ENCODE results near the gene SMARCA4. TPM values are rescaled to one million over a fixed set of nuclear protein-coding genes. Genes with fewer than 3 reads are reported as not detected.

The SMARCA4 gene
- total RNA-seq, 4 donors from 2014 or later: 48.0 to 78.2 (median 53.9) TPM

- intact Hi-C loops (cut with DNase I): no loop called here
- TF ChIP-seq POLR2AphosphoS5 (IDR thresholded peaks at IDR 0.05): no peak
- no peak for TF ChIP-seq POLR2A (IDR thresholded peaks at IDR 0.05; ENCODE audit: low read depth)
- TF ChIP-seq EP300 (IDR thresholded peaks at IDR 0.05): no peak
- TF ChIP-seq CTCF (IDR thresholded peaks at IDR 0.05): no peak
- WGBS: 79% methylated on average over 8 of the region's 19 CpGs
- H3K4me1 ChIP-seq: no peaks in the 10 kb centered on the region
- no peak overlapping the region for H3K27ac ChIP-seq (replicated peaks in 1 of 4)
- peaks cover 23 to 97% (median 90%) of the 10 kb centered on the region in 4 donors for H3K36me3 ChIP-seq
- H3K4me3 ChIP-seq: no peak overlapping the region
- DNase-seq (ENCODE audit: extremely low spot score): no peak
- H3K9me3 ChIP-seq: no peaks in the 10 kb centered on the region
- no peaks in the 10 kb centered on the region for H3K27me3 ChIP-seq
Measured at GRCh38 chr19:10915130-10916091, 45.4 kb upstream of the SMARCA4 start.

- WGBS: 83% methylated on average over 2 of the region's 6 CpGs
- H3K9me3 ChIP-seq: no peaks in the 10 kb centered on the region
- no peak for TF ChIP-seq POLR2A (IDR thresholded peaks at IDR 0.05; ENCODE audit: low read depth)
- intact Hi-C loops (cut with DNase I): no loop called here
- H3K4me3 ChIP-seq: no peak overlapping the region
- H3K36me3 ChIP-seq: peaks cover 28 to 97% (median 89%) of the 10 kb centered on the region in 4 donors
- no peaks in the 10 kb centered on the region for H3K4me1 ChIP-seq
- H3K27me3 ChIP-seq: no peaks in the 10 kb centered on the region
- H3K27ac ChIP-seq (replicated peaks in 1 of 4): no peak overlapping the region
- no peak for DNase-seq (ENCODE audit: extremely low spot score)
Measured at GRCh38 chr19:10916602-10917001, 44.2 kb upstream of the SMARCA4 start.

- no peak overlapping the region for H3K27ac ChIP-seq (replicated peaks in 1 of 4)
Measured at GRCh38 chr19:10918359-10918758, 42.5 kb upstream of the SMARCA4 start.

GRCh38 chr19:10919352-10920287, 41.2 kb upstream of the SMARCA4 start:
- 77% methylated on average over 25 of the region's 26 CpGs for WGBS
- DNase-seq (ENCODE audit: extremely low spot score): no peak
- H3K4me1 ChIP-seq: no peaks in the 10 kb centered on the region
- H3K36me3 ChIP-seq: peaks cover 30 to 97% (median 91%) of the 10 kb centered on the region in 4 donors
- TF ChIP-seq POLR2AphosphoS5 (IDR thresholded peaks at IDR 0.05) (no peak), POLR2A (IDR thresholded peaks at IDR 0.05; ENCODE audit: low read depth) (no peak), EP300 (IDR thresholded peaks at IDR 0.05) (no peak), CTCF (IDR thresholded peaks at IDR 0.05) (no peak)
- intact Hi-C loops (cut with DNase I): loop anchor here (5.0 kb wide), 1 partner anchor 37 kb away; no protein-coding TSS in a partner anchor
- H3K27ac ChIP-seq (replicated peaks in 1 of 4): no peak overlapping the region
- H3K4me3 ChIP-seq: no peak overlapping the region
- H3K9me3 ChIP-seq: no peaks in the 10 kb centered on the region
- no peaks in the 10 kb centered on the region for H3K27me3 ChIP-seq

More at GRCh38 chr19:10918359-10918758, 42.5 kb upstream of the SMARCA4 start:
- H3K27me3 ChIP-seq: no peaks in the 10 kb centered on the region
- WGBS: 94% methylated on average over 11 of the region's 11 CpGs
- H3K4me3 ChIP-seq: no peak overlapping the region
- H3K4me1 ChIP-seq: no peaks in the 10 kb centered on the region
- intact Hi-C loops (cut with DNase I): no loop called here
- no peak for DNase-seq (ENCODE audit: extremely low spot score)
- no peaks in the 10 kb centered on the region for H3K9me3 ChIP-seq
- no peak for TF ChIP-seq CTCF (IDR thresholded peaks at IDR 0.05)
- no peak for TF ChIP-seq EP300 (IDR thresholded peaks at IDR 0.05)
- TF ChIP-seq POLR2A (IDR thresholded peaks at IDR 0.05; ENCODE audit: low read depth): no peak
- no peak for TF ChIP-seq POLR2AphosphoS5 (IDR thresholded peaks at IDR 0.05)
- H3K36me3 ChIP-seq: peaks cover 31 to 97% (median 90%) of the 10 kb centered on the region in 4 donors

Data from esophagus muscularis mucosa (tissue), 4 donors.